NK-92 treated with Interleukin-12 subunit alpha and Interleukin-12 subunit beta, amount 100 ng/mL, for 24 hours (cell line): ENCODE results near the gene FBXO21.
"Not testable (repeated sequence)": the region's sequence is repeated elsewhere in the genome, so short reads cannot be mapped to it uniquely, and the experiment has no call there.

ENCODE experiments used
- DNase-seq: peaks from one replicate; lab custom pipeline; 2025; lab: John Stamatoyannopoulos, UW

Gene FBXO21

GRCh38 chr12:117190210-117190781 is at the start of gene FBXO21:
Gene FBXO21 (minus strand): TSS chr12:117190470. CDS start chr12:117190456, 14 bp downstream.
- peak; percentile 71 for DNase-seq

DNA sequence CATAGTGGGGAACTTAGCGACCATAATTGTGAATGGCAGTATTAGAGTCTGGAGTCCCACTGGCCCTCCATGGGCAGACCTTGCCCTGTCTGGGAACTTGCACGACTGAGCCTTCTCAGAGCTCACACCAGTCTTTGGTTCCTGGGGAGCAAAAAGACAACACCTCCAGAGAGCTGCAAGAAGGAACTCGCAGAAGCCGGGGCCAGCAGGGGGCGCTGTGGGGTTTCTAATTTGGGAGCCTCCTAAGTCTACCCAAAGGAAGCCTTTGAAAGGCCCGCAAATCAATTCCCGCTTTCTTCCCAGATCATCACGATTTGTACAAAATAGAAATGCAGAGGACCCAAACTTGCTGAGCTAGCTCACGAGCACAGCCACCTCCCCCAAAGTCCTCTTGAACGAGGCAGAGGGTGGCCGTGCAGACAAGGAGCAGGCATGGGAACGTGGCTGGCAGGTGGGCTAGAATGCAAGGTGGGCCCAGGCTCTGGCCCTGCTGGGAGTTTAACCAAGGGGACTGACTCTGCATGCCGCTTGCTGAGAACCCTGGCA is 46.3 kb upstream of the FBXO21 start:
- DNase-seq: peak; percentile 45

- no peak for DNase-seq
Observed at GRCh38 chr12:117235261-117235660, 45.0 kb upstream of the FBXO21 start.

DNA sequence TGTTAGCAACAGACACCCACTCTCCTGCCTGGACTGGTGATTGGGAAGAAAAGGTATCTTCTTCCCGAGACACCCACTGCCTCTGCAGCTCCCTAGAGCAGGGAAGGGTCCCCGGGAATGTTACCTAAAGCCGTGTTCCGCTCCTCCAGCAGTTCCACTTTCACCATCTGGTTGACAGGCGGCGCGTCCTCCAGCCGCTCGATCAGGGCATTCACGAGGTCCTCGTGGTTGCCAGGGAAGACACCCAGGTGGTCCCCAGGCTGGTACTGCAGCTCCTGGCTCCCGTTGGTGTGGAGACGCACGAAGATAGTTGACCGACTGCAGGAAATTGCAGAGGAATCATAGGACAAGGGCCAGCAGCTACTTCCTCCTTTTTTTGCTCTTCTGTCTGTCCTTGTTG is 44.2 kb upstream of the FBXO21 start:
- DNase-seq: no peak

- no peak for DNase-seq
Observed at GRCh38 chr12:117231750-117232149, 41.5 kb upstream of the FBXO21 start.

GRCh38 chr12:117228239-117228638 is 38.0 kb upstream of the FBXO21 start:
- DNase-seq: no peak

- DNase-seq: no peak
Observed at GRCh38 chr12:117227000-117227653, 36.9 kb upstream of the FBXO21 start.

GRCh38 chr12:117226505-117226904 is 36.2 kb upstream of the FBXO21 start:
- DNase-seq: no peak

GRCh38 chr12:117225179-117225578 is 34.9 kb upstream of the FBXO21 start:
- DNase-seq: no peak

GRCh38 chr12:117220947-117221346 is 30.7 kb upstream of the FBXO21 start:
- not testable (repeated sequence) for DNase-seq

DNA sequence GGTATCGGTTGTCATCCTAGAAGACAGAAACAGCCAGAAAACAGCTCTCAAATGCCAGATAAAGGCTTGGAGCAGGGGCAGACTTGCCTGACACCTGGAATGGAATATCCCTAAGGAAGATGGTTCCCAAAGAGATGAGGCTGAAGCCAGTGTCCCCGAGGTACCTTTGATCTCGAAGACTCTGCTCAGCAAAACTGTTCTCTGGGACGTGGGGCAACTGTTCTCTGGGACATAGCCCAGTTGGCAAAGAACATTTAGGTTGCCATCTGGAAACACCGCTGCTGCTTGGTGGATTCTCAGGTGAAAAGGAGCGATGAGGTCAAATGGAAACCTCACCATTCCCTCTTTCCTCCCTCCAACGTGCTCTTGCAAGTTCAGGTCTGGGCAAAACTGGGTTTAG is 27.9 kb upstream of the FBXO21 start:
- no peak for DNase-seq

DNA sequence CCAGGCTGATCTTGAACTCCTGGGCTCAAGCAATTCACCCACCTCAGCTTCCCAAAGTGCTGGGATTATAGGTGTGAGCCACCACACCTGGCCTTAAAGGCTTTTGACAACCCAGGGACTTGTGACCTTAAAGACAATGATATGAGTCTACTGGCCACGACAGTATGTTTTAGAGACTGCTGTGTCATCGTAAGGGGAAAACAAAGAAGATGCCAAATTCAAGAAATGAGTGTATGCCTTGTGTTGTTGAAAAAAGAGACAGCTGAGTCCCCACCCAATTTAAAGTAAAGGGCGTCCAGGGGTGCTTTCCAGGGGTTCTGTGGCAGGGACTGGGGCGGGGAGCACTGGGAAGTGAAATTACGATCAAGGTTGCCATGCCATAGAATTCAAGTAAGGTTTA is 26.4 kb upstream of the FBXO21 start:
- DNase-seq: no peak

- DNase-seq: no peak
Observed at GRCh38 chr12:117214797-117215196, 24.5 kb upstream of the FBXO21 start.

- no peak for DNase-seq
Observed at GRCh38 chr12:117213295-117213808, 23.1 kb upstream of the FBXO21 start.

GRCh38 chr12:117212563-117213190 is 22.4 kb upstream of the FBXO21 start:
- DNase-seq: no peak

DNA sequence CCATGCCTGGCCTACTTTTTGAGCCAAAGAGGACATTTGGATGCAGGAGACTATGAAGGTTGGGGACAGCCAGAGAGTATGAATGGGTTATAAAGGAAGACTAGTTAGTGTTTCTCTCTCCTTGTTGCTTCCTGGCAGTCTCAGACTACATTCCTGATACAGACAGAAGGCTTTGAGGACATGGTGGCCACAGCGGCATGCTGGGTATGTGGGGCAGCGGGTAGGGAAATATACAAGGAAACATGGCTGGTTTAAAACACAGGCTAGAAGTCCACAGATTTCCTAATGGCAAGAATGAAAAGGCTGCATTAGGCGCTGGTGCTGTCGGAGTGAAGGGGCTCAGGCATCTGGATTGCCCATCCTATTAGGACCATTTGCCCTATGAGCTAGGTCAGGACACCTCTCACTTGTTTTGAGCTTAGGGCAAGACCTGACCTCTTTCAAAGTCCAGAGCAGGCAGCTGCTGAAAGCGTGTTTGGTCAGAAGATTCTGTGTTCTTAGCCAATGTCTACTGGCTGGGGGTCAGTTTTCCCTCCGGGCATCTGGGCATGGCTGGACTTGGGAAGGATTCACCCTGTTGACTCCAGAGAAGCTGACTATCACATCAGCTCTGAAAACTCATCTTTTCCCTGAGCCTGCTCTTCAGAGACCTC is 20.1 kb upstream of the FBXO21 start:
- no peak for DNase-seq

- DNase-seq: no peak
Observed at GRCh38 chr12:117209626-117210025, 19.4 kb upstream of the FBXO21 start.

GRCh38 chr12:117208811-117209455 is 18.7 kb upstream of the FBXO21 start:
- DNase-seq: no peak

DNA sequence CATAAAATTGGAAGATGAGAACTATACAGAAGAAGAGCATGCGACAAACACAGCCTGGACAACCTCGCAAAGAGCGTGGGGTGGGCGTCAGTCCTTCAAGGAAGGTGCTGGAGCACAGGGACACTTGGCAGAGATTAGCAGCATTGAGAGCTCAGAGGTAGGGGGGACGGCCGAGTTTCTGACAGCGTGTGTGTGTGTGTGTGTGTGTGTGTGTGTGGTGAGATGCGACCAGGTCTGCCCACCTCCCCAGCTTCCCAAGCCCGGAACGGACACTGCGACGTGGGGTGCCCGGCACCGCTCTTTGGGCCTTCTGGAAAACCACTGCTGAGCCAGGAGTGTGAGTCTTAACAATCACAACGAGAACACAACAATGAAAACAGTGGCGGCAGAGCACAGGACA is 17.9 kb upstream of the FBXO21 start:
- DNase-seq: no peak

DNA sequence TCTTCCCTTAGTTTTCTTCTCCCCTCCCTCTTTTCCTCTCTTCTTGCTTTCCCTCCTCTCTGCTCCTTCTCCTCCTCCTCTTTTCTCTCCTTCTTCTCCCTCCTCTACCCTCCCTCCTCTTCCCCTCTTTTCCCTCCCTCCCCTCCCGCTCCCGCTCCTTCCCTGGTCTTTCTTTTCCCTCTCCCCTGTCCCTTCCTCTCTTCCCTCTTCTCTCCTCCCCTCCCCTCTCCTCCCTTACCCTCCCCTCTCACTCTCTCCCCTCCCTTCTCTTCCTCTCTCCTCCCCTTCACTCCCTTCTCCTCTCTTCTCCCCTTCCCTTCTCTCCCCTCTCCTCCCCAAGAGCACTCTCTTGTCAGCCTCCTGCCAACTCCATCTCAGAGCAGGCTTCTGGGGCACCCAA is 17.4 kb upstream of the FBXO21 start:
- no peak for DNase-seq

DNA sequence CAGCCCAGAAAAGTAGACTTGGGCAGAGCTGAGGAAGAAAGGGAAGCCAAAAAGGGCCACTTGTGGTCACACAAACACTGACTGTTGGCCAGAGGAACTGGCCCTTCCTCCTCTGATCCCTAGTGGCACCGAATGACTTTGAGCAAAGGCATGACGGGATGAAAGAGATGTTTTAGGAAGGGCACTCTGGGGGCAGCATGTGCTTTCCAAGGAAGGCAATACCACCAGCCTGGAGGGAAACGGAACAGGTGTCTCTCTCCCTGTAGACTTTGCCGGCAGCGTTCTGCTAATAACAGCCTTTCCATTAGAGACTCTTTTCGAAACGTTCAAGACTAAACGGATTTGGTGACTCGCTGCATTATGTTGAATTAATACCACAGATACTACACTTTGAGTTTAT is 12.3 kb upstream of the FBXO21 start:
- no peak for DNase-seq

- DNase-seq: no peak
Observed at GRCh38 chr12:117202033-117202432, 11.8 kb upstream of the FBXO21 start.
